HS-5 (cell line): ENCODE data around the gene CFAP100.

ENCODE experiments used
- DNase-seq: peaks from one replicate; pipeline ENCODE4 v3.0.0-alpha.2; 2012; ENCODE audit warnings: low read depth

The CFAP100 gene

GRCh38 chr3:126356373-126357264 lies 38.1 kb upstream of the CFAP100 start:
- no peak for DNase-seq

- peak; percentile 15 for DNase-seq
These were observed 37.2 kb upstream of the CFAP100 start, which contains the start of gene KLF15 for GRCh38 chr3:126357295-126358037. Gene KLF15, minus strand, starts transcription at chr3:126357408. Its CDS starts 4,486 bp downstream, at chr3:126352922.

- DNase-seq, result no peak
These were observed 36.5 kb upstream of the CFAP100 start for GRCh38 chr3:126358038-126358815.

- no peak for DNase-seq
These were observed 35.9 kb upstream of the CFAP100 start for GRCh38 chr3:126358816-126359181.

GRCh38 chr3:126360046-126360713 lies 34.5 kb upstream of the CFAP100 start:
- DNase-seq, result no peak

- DNase-seq, result no peak
These were observed 34.0 kb upstream of the CFAP100 start for GRCh38 chr3:126360714-126361060.

- DNase-seq, result no peak
These were observed 33.5 kb upstream of the CFAP100 start for GRCh38 chr3:126361211-126361610.

DNA sequence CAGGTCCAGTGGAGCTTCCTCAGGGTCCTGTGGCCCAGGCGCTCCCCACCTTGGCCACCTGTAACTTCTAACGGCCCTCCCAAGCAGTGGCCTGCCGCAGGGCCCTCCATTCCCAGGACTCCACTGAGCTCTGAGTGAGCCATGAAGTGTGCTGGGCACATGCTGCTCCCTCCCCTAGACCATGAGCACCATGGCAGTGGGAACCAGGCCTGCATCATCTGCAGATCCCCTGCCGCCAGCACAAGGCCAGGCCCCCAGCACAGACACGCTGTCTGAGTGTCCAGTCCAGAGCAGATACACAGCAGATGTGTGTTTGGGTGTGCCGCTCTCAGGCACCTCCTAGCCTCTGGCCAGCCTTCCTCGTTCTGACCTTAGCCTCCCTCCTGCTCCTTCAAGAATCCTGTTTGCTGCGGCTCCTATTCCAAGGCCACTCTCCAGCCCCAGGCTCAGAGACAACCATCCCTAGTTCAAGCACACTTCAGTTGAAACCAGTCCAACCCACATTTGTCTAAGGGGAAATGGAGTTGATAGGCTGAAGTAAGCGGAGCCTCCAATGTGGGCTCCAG lies 30.5 kb upstream of the CFAP100 start:
- DNase-seq, result no peak

DNA sequence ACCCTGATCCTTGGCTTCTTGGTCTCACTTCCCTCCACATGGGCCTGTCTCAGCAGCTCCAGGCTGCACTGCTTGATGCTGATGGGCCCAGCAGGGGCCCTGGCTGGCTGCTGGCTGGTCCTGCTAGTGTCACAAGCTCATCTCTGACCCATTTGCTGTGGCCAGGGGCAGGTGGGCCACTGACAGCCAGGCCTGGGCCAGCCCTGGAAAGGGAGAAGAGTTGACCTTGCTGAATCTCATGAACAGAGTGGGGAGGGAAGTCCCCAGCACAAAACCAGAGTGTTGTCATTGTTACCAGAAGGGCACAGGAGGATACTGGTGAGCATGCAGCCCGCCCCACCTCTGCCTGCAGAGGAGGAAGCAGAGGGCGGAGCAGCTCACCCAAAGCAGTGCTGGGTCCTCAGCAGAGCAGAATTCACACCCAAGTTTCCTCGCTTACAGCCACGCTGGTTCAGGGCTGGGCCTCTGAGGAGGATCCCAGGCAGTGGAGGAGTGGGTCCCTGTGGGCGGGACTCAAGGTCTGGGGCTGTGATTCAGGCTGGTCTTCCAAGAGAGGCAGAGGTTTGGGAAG lies 29.9 kb upstream of the CFAP100 start:
- DNase-seq, result no peak

GRCh38 chr3:126365351-126366277 lies 29.1 kb upstream of the CFAP100 start:
- no peak for DNase-seq

- no peak for DNase-seq
These were observed 27.3 kb upstream of the CFAP100 start for GRCh38 chr3:126367316-126367805.

GRCh38 chr3:126369490-126369889 lies 25.2 kb upstream of the CFAP100 start:
- DNase-seq, result no peak

DNA sequence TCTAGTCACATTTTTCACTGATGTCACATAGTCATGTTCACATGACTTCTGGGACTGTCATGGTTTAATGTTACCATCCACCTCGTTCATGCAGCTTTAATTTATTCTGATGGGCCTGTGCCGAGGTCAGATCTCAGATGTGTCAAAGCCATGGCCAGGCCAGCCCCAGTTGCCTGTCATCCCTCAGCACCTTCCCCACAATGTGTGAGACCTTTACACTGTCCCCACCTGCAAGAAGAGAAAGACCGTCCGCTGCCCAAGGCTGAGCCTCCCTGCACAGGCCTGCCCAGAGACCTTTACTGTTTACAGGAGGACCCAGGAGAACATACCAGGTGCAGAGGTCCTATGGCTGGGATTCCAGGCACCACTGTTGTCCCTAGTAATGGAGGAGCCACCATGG lies 24.7 kb upstream of the CFAP100 start:
- DNase-seq, result no peak

DNA sequence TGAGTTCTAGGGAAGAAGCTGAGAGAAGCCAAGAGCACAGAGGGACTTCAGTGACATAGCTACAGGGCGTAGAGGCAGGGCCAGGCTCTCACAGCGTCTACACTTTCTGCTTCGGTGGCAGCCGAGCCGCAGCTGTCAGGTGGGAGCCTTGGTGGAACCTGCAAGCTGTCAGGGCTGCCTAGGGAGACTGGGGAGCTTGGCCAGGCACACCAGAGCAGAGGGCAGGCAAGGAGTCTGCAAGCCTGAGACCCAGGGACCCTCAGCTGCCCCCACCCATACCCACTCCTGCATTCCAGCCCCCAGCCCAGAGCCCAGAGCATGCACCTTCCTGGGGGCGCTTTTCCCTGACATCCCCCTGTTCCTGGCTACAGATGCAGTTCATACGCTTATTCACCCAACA lies 24.1 kb upstream of the CFAP100 start:
- no peak for DNase-seq

GRCh38 chr3:126371096-126371705 lies 23.5 kb upstream of the CFAP100 start:
- DNase-seq, result no peak

DNA sequence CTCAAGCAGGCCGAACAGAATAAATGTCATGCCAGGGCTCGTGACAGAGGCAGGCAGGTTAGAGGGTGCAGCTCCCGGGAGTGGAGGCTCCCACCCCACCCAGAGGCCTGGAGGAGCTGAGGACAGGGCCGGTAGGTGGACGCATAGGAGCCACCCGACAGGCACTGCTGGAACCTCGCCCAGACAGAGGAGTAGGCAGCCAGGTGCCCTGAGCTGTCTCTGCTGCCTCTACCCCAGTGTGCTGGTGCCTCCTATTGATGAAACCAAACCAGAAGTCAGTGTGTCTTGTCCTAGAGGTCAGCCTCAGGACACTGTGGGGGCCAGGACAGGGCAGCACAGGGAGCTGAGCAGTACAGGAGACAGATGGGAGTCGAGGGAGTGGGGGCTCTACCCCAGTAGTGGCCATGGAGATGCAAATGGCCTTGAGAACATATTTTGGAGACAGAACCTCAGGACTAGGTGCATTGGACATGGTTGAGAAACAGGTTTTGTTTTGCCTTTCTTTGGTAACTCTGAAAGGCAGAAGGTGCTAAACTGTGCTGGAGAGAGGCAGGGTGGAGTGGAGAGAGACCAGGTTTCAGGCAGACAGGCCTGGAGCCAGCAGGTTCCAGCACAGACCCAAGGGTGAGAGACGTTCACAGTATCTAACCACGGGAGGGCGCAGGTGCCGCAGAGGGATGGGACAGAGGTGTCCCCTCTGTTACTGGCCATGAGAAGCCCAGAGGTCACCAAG lies 22.1 kb upstream of the CFAP100 start:
- no peak for DNase-seq

- DNase-seq, result no peak
These were observed 21.5 kb upstream of the CFAP100 start for GRCh38 chr3:126373146-126373613.

- DNase-seq, result no peak
These were observed 20.8 kb upstream of the CFAP100 start for GRCh38 chr3:126373682-126374601.
